ENCODE measurements around the gene PHYHIPL.
"Not testable (repeated sequence)": the region's sequence is repeated elsewhere in the genome, so short reads cannot be mapped to it uniquely, and the experiment has no call there.

The PHYHIPL gene

GRCh38 chr10:59206204-59206720 lies 29.8 kb downstream of the PHYHIPL start:
- DNase-seq (ENCODE audit: low spot score): no peak

- DNase-seq (ENCODE audit: low spot score): no peak
Measured at GRCh38 chr10:59212301-59212798, 35.9 kb downstream of the PHYHIPL start.

- no peak for DNase-seq (ENCODE audit: low spot score)
Measured at GRCh38 chr10:59214160-59214559, 37.7 kb downstream of the PHYHIPL start.

GRCh38 chr10:59216178-59216869 lies 39.9 kb downstream of the PHYHIPL start:
- no peak for DNase-seq (ENCODE audit: low spot score)

GRCh38 chr10:59222788-59223187 lies 46.3 kb downstream of the PHYHIPL start:
- DNase-seq (ENCODE audit: low spot score): no peak

- DNase-seq (ENCODE audit: low spot score): not testable (repeated sequence)
Measured at GRCh38 chr10:59223597-59223996, 47.2 kb downstream of the PHYHIPL start.

- no peak for DNase-seq (ENCODE audit: low spot score)
Measured at GRCh38 chr10:59225211-59225610, 48.8 kb downstream of the PHYHIPL start.

- DNase-seq (ENCODE audit: low spot score): no peak
Measured at GRCh38 chr10:59227136-59227673, 50.8 kb downstream of the PHYHIPL start.

GRCh38 chr10:59229441-59229840 lies 53.0 kb downstream of the PHYHIPL start:
- no peak for DNase-seq (ENCODE audit: low spot score)

GRCh38 chr10:59234194-59234593 lies 57.8 kb downstream of the PHYHIPL start:
- no peak for DNase-seq (ENCODE audit: low spot score)

GRCh38 chr10:59234816-59235429 lies 58.5 kb downstream of the PHYHIPL start:
- DNase-seq (ENCODE audit: low spot score): peak; percentile 56

GRCh38 chr10:59236064-59236697 lies 59.7 kb downstream of the PHYHIPL start:
- no peak for DNase-seq (ENCODE audit: low spot score)

- no peak for DNase-seq (ENCODE audit: low spot score)
Measured at GRCh38 chr10:59237775-59238174, 61.3 kb downstream of the PHYHIPL start.

GRCh38 chr10:59239108-59239507 lies 62.7 kb downstream of the PHYHIPL start:
- DNase-seq (ENCODE audit: low spot score): not testable (repeated sequence)

GRCh38 chr10:59240582-59241183 lies 64.2 kb downstream of the PHYHIPL start:
- DNase-seq (ENCODE audit: low spot score): peak; percentile 63

- no peak for DNase-seq (ENCODE audit: low spot score)
Measured at GRCh38 chr10:59242057-59242456, 65.6 kb downstream of the PHYHIPL start.

- no peak for DNase-seq (ENCODE audit: low spot score)
Measured at GRCh38 chr10:59242991-59243390, 66.5 kb downstream of the PHYHIPL start.

- no peak for DNase-seq (ENCODE audit: low spot score)
Measured at GRCh38 chr10:59243611-59244195, 67.3 kb downstream of the PHYHIPL start.

- DNase-seq (ENCODE audit: low spot score): no peak
Measured at GRCh38 chr10:59244871-59245270, 68.4 kb downstream of the PHYHIPL start.

- no peak for DNase-seq (ENCODE audit: low spot score)
Measured at GRCh38 chr10:59245686-59246085, 69.2 kb downstream of the PHYHIPL start.

GRCh38 chr10:59252491-59252890 lies 76.0 kb downstream of the PHYHIPL start:
- no peak for DNase-seq (ENCODE audit: low spot score)

GRCh38 chr10:59255463-59255862 lies 79.0 kb downstream of the PHYHIPL start:
- DNase-seq (ENCODE audit: low spot score): no peak
